K562 (cell line): ENCODE measurements around the gene TANC1.

Experiments used
- BRD4 ChIP-seq: fragments of 200-600 bp; sonication (generic); IDR thresholded peaks from 2 replicates; pipeline ENCODE4 v1.6.1; 2017; ENCODE audit warnings: inconsistent platforms
- CEBPB ChIP-seq: fragments of 450-650 bp; IDR thresholded peaks from 2 replicates; pipeline ENCODE4 v1.6.1; 2016; ENCODE audit warnings: missing genetic modification characterization, missing compliant biosample characterization
- CTCF ChIP-seq, 3 experiments: IDR thresholded peaks in 2 of 3; conservative IDR thresholded peaks in 1 of 3; 2 replicates each; pipeline ENCODE4 v1.5.1; 2011 to 2012; ENCODE audit warnings: low read length in 3 of 3, mild to moderate bottlenecking in 3 of 3, control low read depth in 2 of 3, improper control_type of control experiment in 1 of 3, inconsistent platforms in 1 of 3, low read depth in 1 of 3, mixed read lengths in 1 of 3, moderate library complexity in 1 of 3; ENCODE audit not compliant: insufficient read depth in 2 of 3
- GATAD2A ChIP-seq: fragments of 450-650 bp; IDR thresholded peaks from 2 replicates; pipeline ENCODE4 v1.6.1; 2017
- HDAC2 ChIP-seq: fragments of 450-650 bp; IDR thresholded peaks from 2 replicates; pipeline ENCODE4 v1.6.1; 2016; ENCODE audit warnings: mild to moderate bottlenecking
- MCM5 ChIP-seq: fragments of 450-650 bp; IDR thresholded peaks from 2 replicates; pipeline ENCODE4 v1.6.1; 2016; ENCODE audit warnings: low read depth
- MGA ChIP-seq: fragments of 450-650 bp; IDR thresholded peaks from 2 replicates; pipeline ENCODE4 v1.6.1; 2016; ENCODE audit warnings: mild to moderate bottlenecking, moderate library complexity
- POLR2A ChIP-seq: fragments of 450-650 bp; conservative IDR thresholded peaks from 2 replicates; pipeline ENCODE4 v1.6.1; 2016
- REST ChIP-seq, 2 experiments: fragments of 450-650 bp; formaldehyde crosslinking in 1 of 2; IDR thresholded peaks; 2 replicates each; pipeline versions ENCODE4 v1.4.0 to v1.6.1; 2014 to 2020; ENCODE audit warnings: mild to moderate bottlenecking in 2 of 2, borderline replicate concordance in 1 of 2, low read depth in 1 of 2
- SMAD3 ChIP-seq: fragments of 450-650 bp; formaldehyde crosslinking; conservative IDR thresholded peaks from 2 replicates; pipeline ENCODE4 v1.4.0; 2020; ENCODE audit warnings: mild to moderate bottlenecking
- SRF ChIP-seq, 2 experiments: fragments of 250-450, 450-650 bp in 1 of 2; sonication (Bioruptor Pico) in 1 of 2; sonication (generic) in 1 of 2; formaldehyde crosslinking; IDR thresholded peaks; 2 replicates each; pipeline versions ENCODE4 v1.5.0 to v1.5.1; 2020 to 2022; ENCODE audit warnings: mild to moderate bottlenecking in 1 of 2, missing genetic modification reagents in 1 of 2
- ZNF133 ChIP-seq: fragments of 250-450 bp; sonication (Bioruptor Pico); IDR thresholded peaks from 2 replicates; pipeline ENCODE4 v1.4.0; 2020; ENCODE audit warnings: mild to moderate bottlenecking
- ZNF174 ChIP-seq: fragments of 250-450 bp; sonication (Bioruptor Pico); IDR thresholded peaks from 2 replicates; pipeline ENCODE4 v1.4.0; 2020; ENCODE audit warnings: mild to moderate bottlenecking
- ZNF76 ChIP-seq: fragments of 250-450 bp; sonication (Bioruptor Pico); IDR thresholded peaks from 2 replicates; pipeline ENCODE4 v1.4.0; 2020; ENCODE audit warnings: mild to moderate bottlenecking, moderate library complexity, borderline replicate concordance

GRCh38 chr2:159065313-159065712 is 96.9 kb downstream of the TANC1 start:
- TF ChIP-seq ZNF133 (no peak), ZNF76 (CRISPR knock-in tag) (no peak), ZNF174 (CRISPR knock-in tag) (no peak), CTCF (IDR thresholded peaks at IDR 0.05 in 2 of 3, conservative IDR thresholded peaks at IDR 0.05 in 1 of 3; ENCODE audit: insufficient read depth in 2 of 3, low read depth in 1 of 3, low read length in 3 of 3) (no peak), SRF (CRISPR knock-in tag; IDR thresholded peaks at IDR 0.05) (no peak), MGA (no peak), POLR2A (no peak), BRD4 (no peak), MCM5 (no peak), GATAD2A (no peak), HDAC2 (no peak), REST (IDR thresholded peaks at IDR 0.05; ENCODE audit: borderline replicate concordance) (no peak), REST (CRISPR knock-in tag; IDR thresholded peaks at IDR 0.05; ENCODE audit: low read depth) (no peak), SMAD3 (no peak), CEBPB (no peak)
